A549 (cell line): ENCODE measurements around the gene CDKN2D.

Source experiments
- EP300 ChIP-seq, 2 experiments: fragments of >200 bp; sonication (Bioruptor Twin); formaldehyde crosslinking; IDR thresholded peaks; 2 replicates in 1 of 2; 3 replicates in 1 of 2; pipeline ENCODE4 v1.6.1; 2016 to 2017
- MAZ ChIP-seq: fragments of 150-350 bp; IDR thresholded peaks from 2 replicates; pipeline ENCODE4 v1.6.1; 2014; ENCODE audit warnings: antibody characterized with exemption, low read depth, low read length, borderline replicate concordance
- POLR2A ChIP-seq: IDR thresholded peaks from 2 replicates; pipeline ENCODE4 v1.6.1; 2012; ENCODE audit warnings: mild to moderate bottlenecking, low read length
- TF ChIP-seq, protein P1 (sequence below): fragments of >200 bp; sonication (Bioruptor Twin); formaldehyde crosslinking; IDR thresholded peaks from 3 replicates; pipeline ENCODE4 v1.5.1; 2016

DNA sequence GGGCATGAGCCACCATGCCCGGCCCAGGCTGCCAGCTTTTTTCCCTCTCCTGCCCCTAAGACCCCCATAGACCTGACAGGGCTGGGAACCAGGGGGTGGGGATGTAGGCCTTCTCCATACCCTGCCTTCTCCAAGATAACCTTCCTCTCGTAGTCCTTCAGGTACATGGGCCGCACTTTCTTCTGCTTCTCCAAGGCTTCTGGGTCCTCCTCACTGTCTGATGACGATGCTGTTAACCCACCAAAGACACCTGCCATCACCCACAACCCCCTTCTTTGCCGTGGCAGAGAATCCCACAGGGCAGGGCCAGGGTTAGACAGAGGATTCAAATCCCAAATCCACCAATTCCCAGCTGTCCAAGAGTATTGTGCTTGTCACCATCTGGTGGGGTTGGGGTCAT lies 6.2 kb downstream of the CDKN2D start:
- TF ChIP-seq, protein P1, sequence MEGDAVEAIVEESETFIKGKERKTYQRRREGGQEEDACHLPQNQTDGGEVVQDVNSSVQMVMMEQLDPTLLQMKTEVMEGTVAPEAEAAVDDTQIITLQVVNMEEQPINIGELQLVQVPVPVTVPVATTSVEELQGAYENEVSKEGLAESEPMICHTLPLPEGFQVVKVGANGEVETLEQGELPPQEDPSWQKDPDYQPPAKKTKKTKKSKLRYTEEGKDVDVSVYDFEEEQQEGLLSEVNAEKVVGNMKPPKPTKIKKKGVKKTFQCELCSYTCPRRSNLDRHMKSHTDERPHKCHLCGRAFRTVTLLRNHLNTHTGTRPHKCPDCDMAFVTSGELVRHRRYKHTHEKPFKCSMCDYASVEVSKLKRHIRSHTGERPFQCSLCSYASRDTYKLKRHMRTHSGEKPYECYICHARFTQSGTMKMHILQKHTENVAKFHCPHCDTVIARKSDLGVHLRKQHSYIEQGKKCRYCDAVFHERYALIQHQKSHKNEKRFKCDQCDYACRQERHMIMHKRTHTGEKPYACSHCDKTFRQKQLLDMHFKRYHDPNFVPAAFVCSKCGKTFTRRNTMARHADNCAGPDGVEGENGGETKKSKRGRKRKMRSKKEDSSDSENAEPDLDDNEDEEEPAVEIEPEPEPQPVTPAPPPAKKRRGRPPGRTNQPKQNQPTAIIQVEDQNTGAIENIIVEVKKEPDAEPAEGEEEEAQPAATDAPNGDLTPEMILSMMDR, result no peak
- no peak for TF ChIP-seq EP300 (IDR thresholded peaks at IDR 0.05)
- no peak for TF ChIP-seq POLR2A
- TF ChIP-seq MAZ, result no peak
